NOMO-1 treated with DMSO at 0.1 percent for 48 hours (cell line): Measurements from ENCODE around the gene ANKRD44.

Source experiments
- DNase-seq: peaks from one replicate; lab custom pipeline; 2025; ENCODE audit not compliant: unreplicated experiment; lab: John Stamatoyannopoulos, UW

ANKRD44 gene

DNA sequence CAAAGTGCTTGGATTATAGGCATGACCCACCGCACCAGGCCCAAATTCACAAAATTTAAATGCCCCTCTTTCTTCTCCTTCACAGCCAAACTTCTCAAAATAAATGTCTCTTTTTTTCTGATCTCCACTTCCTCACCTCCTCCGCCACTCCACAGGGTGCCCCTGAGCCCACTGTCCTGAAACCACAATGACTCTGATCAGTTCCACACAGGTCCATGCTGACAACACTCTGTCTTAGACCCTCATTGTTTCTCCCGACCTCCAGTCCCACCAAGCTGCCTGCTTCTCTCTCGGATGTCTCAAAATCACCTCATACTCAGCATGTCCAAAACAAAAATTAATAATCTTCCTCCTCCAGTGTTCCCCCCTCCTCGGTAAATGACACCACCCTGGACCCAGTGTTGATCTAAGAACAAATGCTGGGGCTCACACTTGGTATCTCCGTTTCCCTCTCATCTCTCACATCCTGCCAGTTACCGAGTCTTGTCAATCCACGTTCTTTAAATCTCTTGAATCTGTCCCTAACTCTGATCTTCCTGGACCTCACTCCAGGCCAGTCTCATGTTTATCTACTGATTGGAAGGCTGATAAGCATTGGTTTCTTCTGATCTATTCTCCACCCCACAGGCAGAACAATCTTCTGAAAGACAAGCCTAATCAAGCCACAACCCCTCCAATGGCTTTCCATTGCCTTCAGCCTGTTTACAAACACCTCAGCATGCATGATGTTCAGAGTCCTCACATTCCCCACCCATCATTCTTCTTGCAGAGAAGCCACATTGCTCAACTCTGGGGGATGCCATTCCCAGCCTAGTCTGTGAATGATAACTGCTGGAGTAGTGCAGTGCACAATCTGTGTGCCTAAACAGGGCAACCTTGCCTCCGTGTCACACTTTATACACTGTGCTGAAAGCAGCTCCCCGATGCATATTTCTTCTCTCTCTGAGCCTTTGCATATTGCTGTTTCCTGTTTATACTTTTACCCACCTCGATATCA lies 12.4 kb upstream of the ANKRD44 start:
- DNase-seq: no peak

DNA sequence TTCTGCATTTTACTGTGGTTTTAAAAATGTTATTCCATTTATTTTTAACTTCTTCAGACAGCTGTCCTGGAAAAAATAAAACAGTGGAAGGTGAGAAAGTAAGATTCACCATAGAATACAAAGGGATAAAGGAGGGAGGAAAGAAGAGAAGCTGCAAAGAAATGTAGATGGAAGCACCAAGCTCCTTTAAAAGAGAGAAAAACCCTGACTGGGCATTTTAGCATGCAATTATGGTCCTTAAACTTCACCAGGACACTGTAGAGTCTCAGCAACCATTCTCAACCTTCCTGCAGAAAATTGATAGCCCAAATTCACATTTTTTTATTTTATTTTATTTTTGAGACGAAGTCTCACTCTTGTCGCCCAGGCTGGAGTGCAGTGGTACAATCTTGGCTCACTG lies 11.6 kb upstream of the ANKRD44 start:
- DNase-seq: no peak

DNA sequence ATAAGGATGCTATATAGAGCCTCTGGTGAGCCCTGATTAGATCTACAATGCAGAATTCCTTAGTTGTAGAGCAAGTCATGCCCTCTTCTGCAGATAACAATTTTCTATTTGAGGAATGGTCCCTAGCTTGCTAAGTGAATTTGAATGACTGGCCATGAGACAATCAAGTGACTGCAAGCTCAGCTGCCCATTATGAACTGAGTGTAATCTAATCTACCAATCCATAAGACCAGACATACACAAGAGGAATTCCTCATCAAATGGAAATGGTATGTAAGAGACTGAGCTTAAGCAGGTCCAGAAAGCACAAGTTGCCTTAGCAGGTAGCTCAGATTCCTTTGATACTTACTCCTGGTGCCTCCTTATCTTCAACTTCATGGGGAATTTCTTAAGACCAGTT lies 4.8 kb upstream of the ANKRD44 start:
- DNase-seq: no peak

DNA sequence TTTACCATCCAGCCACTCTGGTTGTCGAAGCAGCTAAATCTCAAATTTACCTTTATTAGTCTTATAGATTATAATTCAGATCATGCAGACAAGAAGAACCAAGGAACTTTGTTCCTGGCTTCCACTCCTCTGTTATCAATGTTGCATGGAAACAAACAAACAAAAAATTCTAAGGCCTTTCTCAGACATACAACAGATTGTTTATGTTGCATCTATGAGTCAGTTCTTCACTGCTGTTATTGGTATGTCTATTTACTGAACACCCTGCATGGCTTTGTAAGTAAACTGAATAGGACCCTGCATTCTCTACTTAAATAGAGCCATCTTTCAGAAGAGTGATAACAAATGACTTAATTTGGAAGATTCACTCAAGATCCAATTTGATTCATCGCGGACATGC lies 1.6 kb upstream of the ANKRD44 start:
- DNase-seq: no peak

DNA sequence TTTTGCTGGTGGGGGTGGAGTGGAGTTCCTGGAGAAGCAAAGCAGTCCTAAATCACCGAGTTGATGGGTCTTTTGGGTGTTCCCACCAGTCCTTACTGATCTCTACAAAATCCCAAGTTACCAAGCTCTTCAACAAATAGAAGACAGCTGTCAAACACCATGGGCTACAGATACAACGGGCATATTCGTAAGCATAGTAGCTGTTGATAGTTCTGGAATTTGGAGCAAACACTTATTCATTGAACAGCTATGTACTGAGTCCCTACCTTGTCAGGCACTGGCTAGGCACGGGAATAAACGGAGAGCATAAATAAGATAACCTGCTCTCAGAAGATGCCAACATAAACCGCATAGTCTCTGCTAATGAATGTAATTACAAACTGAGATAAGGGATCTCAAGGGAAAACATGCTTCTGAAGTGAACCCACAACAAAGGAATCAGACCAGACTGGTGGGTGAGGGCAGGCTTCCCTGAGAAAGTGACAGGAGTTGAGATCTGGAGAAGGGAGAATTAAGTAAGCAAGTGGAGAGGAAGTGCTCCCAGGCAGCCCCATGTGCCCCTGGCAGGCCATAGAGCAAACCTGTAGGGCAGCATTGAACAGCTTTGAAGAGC lies 947 bp upstream of the ANKRD44 start:
- no peak for DNase-seq

DNA sequence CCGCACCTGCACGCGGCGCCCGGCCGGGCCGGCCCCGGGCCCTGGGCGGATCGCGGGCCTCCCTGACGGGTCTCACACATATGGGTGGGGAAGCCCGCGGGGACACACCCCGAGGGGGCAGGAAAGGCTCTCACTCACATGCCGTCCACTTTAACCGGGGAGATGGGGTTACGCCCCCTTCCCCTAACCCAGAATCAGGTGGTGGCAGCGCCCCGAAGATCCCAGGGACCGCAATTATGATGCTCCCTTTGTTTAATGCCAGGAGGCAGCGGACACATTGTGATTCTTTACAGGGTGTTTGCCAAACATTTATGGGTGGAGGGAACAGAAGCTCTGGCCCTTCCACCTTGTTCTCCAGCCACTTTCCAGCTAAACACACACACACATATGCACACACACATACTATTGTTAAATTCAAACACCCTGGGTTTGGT lies 424 bp upstream of the ANKRD44 start:
- DNase-seq: no peak

DNA sequence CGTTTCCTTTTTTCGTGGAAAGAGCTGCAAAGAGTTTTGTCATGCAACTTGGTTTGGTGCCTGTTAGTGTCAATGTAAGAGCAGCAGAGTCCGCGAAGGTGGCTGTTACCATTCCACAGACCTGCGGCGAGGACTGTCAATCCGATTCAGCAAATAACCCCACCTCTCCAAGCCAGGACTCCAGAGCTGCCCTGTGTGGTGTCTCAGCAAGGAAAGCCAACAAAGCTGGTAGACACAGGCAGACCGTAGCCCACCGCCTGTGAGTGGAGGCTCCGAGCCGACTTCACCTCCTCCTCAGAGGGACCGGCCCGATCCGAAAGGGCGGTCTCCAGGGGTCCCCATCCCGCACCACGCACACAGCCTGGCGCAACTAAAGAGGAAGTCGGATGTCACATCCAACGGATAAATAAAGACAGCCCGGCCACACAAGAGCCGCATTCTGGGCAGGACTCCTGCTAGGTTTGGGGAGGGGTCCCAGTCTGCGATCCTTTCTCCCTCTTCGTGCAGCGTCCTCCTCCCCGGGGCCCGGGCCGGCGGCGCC lies 819 bp downstream of the ANKRD44 start:
- DNase-seq: peak; percentile 37

DNA sequence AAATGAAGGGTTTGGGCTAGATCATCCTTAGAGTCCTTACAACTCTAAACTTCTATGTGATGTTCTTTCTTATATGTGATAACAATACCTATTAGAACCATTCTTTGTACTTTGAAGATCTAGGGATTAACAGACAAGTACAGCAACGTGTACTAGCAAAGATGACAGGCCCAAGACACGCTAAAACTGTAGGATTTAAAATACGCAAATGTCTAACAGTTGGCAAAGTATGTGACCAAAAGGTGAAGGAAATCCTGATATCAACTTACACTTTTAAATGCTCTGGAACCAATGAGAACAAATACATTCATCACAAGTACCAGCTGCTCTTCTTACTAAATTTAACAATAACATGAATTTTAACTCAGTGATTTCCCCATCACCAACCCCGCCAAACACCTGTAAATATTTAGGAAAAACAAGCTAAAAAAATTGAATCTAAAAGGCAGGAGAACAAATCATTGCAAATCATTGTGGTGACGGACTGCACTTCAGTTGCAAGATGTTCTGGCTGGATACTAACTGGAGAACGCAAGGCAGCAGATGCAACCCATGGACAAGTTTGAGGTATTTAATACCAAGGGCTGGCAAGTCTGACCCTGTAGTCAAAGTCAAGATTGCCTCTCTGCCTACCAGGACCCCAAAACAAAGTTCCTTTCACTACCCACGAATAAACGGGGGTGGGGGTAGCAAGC lies 1.4 kb downstream of the ANKRD44 start:
- DNase-seq: no peak

DNA sequence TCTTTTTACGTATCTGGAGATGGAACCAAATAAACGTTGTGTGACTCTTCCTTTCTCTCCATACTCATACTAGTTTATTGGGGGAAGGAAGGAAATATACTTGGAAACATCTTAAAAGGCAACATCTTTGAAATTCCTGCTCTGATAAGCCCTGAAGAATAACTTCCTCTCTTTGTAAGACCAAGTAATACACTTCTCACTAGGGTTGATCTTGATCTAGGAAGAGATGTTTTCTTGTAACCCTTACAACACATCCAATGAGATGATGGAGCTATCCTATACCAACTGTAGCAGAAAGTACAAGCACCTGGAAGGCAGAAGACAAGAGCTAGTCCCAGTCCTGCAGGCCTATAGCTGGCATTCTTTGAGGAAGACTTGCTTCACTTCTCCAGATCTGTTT lies 2.0 kb downstream of the ANKRD44 start:
- peak; percentile 22 for DNase-seq

DNA sequence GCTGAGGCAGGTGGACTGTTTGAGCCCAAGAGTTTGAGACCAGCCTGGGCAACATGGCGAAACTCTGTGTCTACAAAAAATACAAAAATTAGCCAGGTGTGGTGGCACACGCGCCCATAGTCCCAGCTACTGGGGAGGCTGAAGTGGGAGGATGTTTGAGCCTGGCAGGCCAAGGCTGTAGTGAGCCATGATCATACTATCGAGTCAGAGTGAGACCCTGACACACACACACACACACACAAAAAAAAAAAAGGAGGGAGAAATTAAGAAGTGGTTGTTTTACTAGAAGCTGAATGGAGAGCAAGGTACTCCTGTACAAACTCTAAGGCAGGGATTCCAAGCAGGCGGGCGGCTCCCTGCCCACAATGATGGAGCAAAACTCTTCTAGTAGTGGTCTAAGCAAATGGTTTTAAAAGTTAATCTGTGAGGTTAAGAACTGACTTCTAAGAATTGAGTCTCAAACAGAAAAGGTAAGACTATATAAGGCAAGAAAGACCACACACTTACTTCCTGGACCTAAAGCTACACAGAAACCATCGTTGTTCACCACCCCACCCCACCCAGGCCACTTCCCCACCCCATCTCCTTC lies 2.6 kb downstream of the ANKRD44 start:
- peak; percentile 18 for DNase-seq

DNA sequence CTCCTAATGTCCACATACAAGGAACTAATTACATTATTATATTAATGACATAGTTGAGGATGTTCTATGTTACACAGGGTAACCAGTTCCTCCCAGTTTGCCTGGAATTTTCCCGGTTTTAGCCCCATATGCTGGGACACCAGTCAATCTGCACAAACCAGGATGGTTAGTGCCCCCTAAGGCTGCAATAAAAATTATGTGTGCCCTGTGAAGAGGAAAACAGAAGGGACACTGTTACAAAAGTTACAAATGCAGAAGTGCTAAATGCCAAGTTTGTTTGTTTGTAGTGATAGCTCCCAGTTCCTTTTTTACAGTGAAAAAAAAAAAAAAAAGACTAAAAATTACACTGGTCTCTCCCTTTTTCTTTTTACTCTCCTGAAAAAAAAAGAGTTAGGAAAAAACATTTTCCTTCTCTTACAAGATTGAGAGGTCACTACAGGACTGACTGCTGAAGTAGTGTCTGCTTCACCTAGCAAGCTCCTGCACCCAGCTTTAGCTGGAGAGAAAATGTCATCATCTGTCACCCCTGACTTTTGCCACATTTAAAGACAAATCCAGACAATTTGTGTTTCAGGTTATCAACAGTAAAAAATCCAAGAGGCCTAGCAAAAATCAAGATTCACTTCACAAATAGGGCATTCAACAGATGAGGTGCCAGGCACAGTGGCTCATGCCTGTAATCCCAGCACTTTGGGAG lies 3.2 kb downstream of the ANKRD44 start:
- DNase-seq: peak; percentile 81

DNA sequence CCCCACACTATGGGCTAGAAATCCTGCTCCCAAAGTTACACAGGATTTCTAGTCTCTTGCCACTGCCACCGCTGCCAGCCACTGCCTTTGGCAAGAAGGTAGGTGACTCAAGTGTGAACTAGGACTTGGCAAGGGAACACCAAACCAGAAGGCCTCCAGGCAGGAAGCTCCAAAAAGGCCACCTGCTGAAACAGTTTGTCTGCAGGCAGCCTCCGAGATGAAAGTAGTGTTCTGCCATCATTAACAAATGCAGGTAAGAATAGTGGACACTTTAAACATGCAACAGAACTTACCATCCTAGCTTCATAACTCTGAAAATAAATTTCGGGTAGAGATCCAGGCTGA lies 3.9 kb downstream of the ANKRD44 start:
- DNase-seq: no peak

DNA sequence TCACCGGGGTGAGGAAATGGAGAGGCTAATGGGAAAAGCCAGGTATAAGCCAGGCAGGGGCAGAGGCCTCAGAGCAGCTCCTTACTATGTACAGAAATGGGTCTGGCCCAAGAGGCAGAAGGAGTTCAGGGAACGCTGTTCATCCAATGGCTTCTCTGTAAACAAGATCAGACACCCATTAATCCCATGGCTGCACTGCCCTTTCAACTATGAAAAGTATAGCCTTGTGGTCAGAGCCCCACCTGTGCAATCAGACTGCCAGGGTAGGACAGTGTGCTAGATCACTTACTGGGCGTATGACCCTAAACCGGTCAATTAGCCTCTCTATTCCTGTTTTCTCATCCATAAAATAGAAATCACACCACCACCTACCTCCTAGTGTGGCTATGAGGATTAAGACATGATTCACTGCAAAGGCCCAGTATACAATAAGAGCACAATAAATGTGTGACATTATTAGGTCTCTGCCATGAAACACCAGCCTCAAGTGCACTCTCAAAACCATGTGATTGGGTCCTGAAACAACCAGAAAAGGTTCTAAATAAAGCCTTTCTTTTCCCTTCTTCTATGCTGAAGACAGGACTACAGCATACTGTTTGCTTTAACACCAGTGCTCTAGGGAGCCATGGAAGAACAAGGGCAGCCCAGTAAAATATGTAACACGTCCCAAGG lies 4.4 kb downstream of the ANKRD44 start:
- no peak for DNase-seq

DNA sequence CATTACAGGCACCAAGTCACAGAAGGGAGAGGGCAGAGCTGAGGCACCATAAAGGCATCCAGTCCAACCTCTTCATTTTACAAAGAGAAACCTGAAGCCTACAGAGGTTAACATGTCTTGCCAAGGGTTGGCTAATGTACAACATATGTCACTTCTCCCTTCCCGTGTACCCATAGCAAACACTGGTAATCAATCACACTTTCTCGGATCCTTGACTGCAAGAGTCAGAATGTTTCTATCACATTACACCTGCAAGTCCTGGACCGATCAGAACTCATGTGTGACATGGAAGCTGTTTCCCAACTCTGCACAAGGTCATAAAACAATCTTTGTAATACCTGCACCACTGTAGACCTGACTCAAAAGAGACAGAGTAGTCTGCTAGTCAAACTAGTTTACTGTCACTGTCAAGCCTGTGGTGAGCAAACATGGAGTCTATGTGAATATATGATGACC lies 6.0 kb downstream of the ANKRD44 start:
- peak; percentile 18 for DNase-seq

DNA sequence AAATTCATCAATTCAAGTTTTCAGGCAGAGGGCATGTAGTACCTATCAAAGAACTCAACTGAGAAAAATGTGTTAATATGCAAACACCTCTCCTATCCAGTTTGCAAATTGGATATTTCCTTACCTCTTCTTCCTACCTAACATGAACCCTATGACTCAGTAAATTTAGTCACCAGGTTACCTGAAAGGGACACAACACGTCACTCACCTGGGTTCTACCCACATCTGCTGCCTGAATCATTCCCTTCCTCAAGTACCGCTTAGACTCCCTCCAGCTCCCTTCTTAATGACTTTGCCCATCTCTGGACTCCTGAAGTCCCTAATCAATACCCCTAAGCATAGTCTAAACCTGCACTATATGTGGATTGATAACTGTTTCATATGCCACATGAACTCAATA lies 10.4 kb downstream of the ANKRD44 start:
- no peak for DNase-seq

DNA sequence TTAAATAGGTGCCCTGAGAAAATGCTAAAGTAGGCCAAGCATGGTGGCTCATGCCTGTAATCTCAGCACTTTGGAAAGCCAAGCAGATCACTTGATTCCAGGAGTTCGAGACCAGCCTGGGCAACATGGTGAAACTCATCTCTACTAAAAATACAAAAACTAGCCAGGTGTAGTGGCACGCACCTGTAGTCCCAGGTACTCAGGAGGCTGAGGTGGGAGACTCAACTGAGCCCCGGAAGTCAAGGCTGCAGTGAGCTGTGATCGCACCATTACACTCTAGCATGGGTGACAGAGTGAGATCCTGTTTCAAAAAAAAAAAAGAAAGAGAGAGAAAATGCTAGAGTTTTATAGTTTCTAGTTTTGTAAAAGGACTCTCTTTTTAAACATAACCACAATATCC lies 12.0 kb downstream of the ANKRD44 start:
- DNase-seq: no peak

DNA sequence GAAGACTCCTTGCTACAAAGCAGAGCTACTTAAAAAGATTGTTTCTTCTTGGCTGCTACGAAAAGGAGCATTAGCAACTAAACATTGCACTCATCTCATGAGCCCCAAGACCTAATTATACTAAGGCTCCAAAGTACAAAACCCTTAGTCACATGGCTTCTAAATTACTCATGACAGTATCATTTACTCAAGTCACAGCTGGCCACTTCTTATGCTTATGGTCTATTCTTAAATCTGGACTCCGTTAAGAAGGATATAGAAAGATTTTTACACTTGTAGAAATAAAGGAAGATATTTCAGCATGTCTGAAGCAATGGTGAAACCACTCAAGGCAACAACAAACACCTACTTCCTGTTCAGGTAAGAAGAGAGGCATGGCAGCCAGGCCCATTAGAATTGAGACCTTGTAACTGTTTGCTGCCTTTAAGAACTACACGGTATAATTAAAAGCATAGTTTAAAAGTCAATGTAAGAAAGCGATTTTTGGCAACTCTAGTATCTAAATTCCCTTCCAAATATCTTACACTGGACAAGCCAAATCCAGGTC lies 12.7 kb downstream of the ANKRD44 start:
- peak; percentile 36 for DNase-seq

DNA sequence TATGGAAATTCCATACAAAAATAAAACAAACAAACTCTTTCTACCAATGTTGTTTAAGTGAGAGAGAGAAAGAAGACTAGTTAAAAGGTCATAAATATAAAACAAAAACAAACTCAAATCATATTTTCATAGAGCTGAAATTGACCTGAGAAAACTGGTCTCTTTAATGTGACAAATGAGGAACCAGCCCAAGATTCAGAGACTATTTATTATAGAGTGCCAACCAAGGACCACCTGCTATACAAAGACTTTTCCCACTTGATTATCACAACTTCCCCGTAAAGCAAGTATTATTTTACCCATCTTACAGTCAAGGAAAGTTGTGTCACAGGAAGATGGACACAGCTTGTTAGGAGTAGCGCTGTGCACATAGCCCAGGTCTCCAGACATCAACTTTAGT lies 13.3 kb downstream of the ANKRD44 start:
- peak; percentile 42 for DNase-seq

DNA sequence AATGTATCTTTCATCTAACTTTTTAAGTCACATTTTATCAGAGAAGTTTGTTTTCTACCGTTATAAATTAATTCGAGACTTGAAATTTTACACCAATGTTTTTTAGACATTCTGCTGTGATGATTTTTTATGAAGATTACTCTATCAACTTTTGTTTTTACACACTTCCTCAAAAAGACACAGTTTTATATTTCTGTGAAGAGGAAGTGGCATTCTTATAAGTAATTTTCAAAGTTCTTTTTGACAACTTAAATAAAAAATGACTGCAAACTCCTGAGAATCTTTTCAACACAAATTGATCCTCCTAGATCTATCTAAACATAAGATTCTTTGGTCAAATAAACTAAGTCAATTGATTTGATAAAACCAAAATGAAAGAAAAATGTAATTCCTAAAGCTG lies 13.7 kb downstream of the ANKRD44 start:
- peak; percentile 71 for DNase-seq

DNA sequence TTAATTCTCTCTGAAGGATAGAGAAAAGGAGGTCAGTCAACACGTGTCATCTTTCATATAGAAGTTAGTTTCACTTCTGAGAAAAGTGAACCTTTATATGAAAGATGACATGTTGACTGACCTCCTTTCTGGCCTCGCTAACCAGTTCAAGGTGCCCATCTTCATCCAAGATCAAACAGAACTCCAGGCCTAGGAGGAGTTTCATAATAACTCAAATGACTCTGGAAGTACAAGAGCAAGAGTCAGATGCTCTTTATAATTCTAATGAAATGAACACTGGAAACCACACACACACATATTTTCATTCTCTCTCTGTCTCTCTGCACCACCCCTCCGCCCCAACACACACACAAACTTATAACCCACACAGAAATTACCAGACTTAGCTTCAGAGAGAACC lies 16.3 kb downstream of the ANKRD44 start:
- DNase-seq: peak; percentile 8
